Inferior parietal cortex (tissue), 1 donor: ENCODE measurements around the gene VPS37B.
"Not testable (repeated sequence)": the region's sequence is repeated elsewhere in the genome, so short reads cannot be mapped to it uniquely, and the experiment has no call there.

Source experiments
- DNase-seq: peaks from one replicate; pipeline ENCODE4 v3.0.0-alpha.2; 2016; ENCODE audit errors: extremely low spot score

VPS37B gene

DNA sequence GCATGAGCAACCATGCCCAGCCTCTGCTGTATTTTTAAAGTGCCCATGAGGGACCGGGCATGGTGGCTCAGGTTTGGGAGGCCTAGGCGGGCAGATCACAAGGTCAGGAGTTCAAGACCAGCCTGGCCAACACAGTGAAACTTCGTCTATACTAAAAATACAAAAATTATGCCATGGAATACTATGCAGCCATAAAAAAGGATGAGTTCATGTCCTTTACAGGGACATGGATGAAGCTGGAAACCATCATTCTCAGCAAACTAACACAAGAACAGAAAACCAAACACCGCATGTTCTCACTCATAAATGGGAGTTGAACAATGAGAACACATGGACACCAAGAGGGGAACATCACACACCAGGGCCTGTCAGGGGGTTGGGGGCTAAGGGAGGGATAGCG lies 9.3 kb upstream of the VPS37B start:
- DNase-seq: not testable (repeated sequence)

GRCh38 chr12:122903693-122904034 lies 7.7 kb upstream of the VPS37B start:
- DNase-seq: no peak

GRCh38 chr12:122902854-122903692 lies 7.1 kb upstream of the VPS37B start:
- no peak for DNase-seq

DNA sequence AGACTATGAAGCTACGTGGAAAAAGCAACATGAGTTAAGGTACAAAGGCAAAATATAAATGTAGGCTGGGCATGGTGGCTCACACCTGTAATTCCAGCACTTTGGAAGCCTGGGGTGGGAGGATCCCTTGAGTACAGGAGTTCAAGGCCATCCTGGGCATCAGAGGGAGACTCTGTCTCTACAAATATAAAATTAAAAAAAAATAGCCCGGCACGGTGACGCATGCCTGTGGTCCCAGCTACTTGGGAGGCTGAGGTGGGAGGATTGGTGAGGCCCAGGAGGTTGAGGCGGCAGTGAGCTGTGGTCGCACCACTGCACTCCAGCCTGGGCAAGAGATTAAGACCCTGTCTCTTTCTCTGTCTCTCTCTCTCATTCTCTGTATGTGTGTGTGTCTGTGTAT lies 4.0 kb upstream of the VPS37B start:
- DNase-seq: no peak

DNA sequence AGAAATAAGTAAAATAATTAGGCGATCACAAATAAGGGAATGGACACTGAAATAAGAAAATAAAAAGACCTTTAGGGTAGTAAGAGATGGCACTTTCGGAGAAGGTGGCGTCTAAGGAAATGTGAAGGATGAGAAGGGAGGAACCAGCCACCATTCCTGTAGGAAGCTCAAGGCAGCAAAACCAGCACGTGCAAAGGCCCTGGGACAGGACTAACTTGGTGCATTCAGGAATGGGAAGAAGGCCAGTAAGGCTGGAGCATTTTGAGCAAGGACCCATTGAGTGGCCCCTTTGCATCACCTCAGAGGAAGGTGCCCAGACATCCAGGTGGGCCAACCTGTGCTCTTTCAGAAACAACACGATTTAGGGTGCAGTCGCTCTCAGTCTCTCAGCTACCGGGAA lies 738 bp upstream of the VPS37B start:
- DNase-seq: no peak

GRCh38 chr12:122895320-122895703 lies 612 bp downstream of the VPS37B start:
- no peak for DNase-seq

DNA sequence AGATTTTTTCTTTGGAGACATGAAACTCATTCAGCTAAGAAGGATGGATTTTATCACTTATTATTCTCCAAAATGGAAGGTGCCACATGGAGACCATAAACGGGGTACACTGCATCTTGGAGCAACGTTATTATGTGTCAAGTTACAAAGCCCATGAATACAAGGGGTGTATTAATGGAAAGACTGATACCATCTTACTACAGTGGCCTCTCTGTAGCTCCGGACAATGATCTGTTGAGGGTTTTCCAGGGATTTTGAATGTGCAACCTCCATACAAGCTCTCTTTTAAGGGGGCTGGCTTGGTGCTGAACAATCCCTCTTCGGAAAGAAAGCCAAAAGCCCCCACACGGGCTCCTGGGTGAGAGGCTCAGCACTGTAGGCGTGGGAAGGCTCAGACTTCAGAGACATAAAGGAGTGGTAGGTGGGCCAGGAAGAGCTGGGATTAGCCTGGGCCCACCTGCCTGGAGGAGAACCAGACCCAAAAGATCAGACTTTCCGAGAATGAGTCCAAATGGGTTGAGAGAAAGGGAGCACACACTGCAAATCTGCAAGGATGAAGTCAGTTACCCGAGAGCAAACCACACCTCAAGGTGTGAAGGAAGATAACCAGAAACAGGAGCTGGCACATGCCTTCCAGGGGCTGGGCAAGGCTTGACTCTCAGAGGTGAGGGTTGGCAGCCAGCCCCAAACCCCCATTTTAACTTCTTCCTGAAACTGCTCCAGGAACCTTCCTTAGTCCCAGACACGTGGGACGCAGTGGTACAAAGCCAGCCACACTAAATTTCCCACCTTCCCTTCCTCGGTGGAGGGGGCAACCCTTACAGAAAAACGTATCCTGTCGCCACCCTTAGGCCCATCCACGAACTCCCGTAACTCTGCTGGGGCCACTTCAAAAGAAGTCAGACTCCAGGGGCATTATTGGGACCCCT lies 1.5 kb downstream of the VPS37B start:
- DNase-seq: no peak

DNA sequence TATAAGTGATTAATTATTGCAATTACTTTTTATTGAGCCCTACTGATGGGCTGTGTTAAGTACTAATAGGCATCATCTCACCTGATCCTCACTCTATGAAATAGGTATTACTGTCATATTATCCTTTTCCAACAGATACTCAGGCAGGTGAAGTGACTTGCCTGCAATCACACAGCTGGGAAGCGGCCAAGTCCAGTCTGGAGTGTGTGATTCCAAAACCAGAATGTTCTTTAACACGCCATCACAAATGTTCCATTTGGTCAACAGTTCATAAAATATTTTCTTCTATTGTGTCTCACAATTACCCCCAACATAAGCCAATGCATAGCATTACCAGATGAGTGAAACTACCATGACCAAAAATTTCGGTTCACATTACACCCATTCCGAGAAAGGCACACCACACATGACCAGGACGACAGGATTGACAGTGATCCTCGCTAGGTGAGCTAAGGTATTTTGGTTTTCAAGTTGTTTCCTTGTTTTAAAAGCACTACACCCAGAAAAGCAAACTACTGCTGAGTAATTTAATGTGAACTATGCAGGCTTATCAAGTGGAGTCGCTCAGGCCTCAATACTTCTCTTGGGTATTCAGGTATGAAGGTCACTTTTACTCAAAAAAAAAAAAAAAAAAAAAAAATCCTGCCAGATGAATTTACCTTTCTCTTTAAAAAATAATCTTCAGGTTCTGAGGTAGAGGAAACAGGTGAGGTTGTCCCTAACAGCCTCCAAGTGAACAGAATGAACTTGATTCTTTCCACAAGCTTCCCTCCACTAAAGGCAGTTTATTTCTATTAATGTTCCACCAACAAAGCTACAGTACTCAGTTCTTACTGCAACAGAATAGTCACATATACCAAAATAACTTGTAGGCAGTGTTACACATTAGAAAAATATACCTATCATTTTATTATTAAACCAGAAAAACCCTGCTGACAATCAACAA lies 2.4 kb downstream of the VPS37B start:
- DNase-seq: no peak

DNA sequence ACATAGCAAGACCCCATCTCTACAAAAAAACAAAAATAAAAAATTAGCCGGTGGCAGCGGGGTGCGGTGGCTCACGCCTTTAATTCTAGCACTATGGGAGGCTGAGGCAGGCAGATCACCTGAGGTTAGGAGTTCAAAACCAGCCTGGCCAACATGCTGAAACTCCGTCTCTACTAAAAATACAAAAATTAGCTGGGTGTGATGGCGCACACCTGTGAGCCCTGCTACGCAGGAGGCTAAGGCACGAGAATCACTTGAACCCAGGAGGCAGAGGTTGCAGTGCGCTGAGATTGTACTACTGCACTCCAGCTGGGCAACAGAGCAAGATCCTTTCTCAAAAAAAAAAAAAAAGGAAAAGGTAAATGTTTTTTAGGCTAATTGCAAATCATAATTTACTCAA lies 3.2 kb downstream of the VPS37B start:
- DNase-seq: not testable (repeated sequence)

- DNase-seq: no peak
Measured at GRCh38 chr12:122891661-122892525, 4.0 kb downstream of the VPS37B start.

DNA sequence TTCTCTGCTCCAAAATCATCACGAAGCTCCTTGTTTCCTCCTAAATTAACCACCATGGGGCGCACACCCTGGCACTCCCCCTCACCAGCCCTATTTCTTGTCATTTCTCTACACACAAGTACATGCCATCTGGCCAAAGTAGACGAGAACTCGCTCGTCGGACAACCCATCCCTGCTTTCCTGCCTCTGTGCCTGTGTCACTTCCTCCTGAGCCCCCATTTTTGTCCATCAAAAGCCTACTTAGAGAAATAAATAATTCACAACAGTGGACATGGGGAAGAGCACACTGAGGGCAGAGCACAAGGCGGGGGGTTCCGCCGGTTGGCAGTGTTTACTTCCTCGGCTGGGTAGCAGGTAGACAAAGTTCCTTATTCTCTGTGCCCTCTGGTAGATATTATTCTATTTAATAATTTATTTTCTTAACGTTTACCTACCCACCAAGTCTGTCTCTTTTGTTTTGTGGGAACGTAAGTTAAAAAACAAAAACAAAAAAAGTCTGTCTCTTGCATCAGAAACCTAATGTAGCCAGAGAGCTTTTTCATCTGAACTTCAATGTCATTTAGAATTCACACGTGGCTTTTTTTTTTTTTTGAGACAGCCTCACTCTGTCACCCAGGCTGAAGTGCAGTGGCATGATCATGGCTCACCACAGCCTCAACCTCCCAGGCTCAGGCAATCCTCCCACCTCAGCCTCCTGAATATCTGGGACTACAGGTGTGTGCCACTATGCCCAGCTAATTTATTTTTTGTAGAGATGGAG lies 6.0 kb downstream of the VPS37B start:
- DNase-seq: no peak

DNA sequence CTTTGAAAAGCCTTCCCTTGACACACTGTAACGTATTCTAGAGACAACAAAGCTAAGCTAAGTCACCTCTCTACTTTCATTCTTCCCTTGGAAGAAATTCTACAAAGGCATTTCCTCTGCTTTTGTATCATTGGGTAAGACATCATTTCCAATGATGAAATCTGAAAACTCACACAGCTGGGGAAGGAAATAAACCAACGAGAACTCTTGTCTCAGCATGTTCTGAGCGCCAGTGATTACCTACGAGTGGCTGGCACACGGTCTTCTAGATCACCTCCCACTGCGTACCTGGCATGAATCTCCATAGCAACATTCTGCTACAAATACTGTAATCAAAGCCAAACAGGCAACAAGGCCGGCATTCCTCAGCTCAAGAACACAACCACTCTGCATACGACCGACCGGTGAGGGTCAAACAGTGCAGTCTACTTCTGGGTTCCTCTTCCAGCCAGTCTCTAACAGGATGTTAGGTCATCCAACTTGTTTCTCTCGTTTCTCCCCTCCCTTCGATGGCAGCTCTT lies 7.6 kb downstream of the VPS37B start:
- DNase-seq: no peak

DNA sequence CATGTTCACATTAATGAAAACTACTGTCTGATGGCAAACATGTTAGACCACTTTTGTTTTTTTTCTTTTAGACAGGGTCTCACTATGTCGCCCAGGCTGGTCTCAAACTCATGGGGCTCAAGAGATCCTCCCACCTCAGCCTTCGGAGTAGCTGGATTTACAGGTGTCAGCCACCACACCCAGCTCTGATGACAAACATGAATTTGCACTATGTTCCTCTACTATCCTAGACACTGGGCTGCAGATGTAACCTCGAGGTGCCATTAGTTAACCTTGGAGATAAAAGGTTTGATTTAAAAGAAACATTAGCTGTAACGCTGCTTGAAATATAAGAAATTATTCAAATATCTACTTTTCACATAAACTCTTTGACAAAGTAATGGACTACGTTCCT lies 8.1 kb downstream of the VPS37B start:
- no peak for DNase-seq

DNA sequence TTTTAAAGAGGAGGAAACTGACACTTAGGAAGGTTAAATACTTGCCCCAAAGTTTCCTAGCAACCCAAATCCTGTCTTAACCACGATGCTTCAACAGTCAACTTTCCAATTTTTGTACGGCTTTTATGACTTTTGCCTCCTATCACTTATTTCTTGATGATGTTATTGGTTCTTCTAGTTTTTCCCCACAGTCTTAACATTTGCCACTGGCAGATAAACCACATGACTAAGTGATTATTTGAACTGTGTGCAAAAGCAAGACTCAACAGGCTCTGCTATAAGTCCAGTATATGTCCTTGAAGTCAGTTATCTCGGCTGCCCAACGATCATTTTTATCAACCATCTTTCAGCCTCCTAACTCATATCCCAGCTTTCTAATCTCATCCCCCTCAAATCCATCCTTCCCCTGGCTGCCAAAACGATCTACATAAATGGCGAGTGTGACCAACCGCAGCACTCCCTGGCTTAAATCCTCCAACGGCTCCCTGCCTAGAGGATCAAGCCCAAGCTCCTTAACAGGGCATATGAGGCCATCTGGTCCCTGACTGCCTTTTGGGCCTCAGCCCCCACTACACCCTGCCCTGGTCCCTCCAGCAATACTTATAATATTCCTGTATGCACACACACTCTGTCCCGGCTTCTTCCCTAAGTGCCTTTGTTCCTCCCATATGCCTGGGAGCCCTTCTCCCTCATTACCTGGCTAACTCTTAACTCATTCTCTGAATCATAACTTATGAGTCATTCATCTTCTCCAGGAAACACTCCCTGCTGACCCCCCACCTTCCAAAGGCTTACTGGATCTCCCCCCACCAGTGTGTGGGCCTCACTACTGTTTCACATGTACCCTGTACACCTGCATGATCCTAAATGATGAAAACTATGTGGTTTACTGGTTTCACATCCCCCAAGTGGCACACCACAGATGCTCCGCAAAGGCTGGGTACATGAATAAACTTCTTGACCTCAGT lies 8.8 kb downstream of the VPS37B start:
- DNase-seq: no peak

DNA sequence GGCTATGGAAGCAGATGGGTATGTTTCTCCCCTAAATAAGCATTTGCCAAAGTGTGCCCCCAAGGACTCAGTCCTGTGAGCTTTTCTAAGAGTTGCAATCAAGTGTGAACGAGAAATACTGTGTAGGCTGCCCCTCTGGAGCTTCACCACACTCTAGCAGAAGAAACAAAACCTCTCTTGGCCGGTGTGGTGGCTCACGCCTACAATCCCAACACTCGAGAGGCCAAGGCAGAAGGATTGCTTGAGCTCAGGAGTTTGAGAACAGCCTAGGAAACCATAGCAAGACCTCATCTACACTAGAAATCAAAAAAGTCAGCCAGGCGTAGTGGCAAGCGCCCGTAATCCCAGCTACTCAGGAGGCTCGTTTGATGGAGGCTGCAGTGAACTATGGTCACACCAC lies 9.8 kb downstream of the VPS37B start:
- no peak for DNase-seq

GRCh38 chr12:122884860-122885259 lies 11.1 kb downstream of the VPS37B start:
- DNase-seq: no peak

- DNase-seq: no peak
Measured at GRCh38 chr12:122884091-122884826, 11.7 kb downstream of the VPS37B start.
